HL-60/S4 treated with phorbol 12-myristate 13-acetate at 8.2 ng/mL for 4 days and 3 days (cell line): Measurements from ENCODE around the gene RANGRF.

Source experiments
- in situ Hi-C: fragments of 300-500 bp; cut with MboI; formaldehyde crosslinking; loops from 2 replicates; pipeline ENCODE4 v1.15.0; 2022; ENCODE audit warnings: low sequenced_read_pairs

The RANGRF gene

DNA sequence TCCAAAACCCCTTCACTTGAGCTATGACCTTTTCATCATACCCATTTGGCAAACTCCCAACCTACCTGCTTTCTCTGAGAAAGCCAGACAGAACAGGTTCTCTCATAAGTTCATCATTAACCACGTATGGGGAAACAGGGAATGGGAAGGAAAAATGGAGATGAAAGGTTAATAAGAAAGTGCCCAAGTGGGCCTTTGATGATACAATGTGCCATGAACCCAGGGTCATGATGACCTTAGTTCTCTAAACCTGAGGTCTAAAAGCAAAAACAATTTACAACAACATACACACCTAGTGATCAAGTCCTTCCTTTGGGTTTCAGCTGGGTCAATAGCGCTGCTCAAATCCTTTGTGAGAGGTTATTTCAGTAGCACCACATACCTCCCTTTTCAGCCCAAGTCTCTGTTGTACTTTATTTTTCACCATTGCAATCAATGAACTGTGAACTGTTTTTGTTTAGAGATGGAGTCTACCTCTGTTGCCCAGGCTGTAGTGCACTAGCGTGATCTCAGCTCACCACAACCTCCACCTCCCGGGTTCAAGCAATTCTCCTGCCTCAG, 14.5 kb upstream of the RANGRF start:
- in situ Hi-C loops = no loop called here

DNA sequence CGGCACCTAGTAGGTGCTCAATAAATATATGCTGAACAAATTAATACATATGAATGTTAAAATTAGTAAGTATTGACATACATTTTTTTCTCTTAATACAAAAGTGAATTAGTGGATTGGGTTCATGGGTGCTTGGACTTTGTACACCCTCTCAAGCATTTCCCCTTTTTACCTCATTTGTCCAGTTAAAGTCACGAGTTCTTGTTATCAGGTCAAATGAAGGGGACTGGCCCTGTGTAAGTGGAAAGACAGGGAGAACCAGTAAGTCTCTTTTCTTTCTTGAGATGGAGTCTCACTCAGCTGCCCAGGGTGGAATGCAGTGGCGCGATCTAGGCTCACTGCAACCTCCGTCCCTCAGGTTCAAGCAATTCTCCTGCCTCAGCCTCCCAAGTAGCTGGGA, 13.7 kb upstream of the RANGRF start:
- in situ Hi-C loops = no loop called here

DNA sequence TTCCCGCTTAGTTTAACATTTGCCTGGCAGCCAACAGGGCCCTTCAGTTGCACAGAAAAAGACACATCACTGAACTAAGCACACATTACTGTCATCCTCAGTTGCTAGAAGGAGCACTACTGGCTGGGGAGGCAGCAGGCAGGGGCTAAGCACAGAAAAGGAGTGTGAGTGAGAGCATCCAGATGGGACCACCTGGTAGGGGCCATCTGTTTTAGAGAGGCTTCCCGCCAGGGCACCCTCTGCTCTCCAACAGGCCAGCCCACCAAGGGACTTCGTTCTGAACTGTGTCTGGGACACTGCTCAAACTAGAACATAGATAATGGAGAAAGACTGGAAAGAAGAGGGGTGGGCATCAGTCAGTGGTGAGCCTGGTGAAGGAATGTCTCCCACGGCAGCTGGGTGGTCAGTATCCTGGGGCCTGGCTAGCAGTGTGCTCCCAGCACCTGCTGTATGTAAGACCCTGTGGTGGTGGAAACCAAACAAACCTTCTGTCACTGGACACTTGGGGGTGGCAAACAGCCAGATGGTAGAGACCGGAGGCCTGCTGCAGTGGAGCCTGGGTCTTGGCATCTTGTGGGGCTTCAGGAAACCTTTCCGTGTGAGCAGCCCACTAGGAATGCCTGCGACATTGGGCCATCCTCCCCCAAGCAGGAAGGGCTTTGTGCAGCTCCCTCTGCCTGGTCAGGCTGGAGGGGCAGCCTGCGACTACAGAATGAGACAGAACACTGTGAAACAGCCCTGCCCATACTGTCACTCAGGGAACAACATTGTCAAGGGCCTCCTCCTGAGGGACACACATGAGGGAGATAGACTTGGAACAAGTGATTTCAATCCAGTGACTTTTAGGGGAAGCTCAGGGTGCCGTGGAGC, 12.8 kb upstream of the RANGRF start:
- in situ Hi-C loops = no loop called here

DNA sequence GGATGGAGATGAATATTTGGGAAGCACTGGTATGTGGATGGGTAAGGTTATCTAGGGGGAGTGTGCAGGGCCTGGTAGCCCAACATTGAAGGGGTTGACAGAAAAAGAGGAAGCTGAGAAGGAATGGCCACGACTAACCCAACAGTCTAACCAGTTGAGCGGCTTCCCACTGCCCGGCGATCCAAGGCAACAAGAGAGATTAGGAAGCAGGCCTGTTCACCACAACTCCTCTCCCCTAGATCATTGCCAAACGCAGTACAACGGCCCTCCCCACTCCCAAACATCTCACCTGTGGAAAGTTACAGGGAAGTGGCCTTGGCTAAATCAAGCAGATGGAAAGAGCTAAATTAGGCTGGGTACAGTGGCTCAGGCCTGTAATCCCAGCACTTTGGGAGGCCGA, 11.2 kb upstream of the RANGRF start:
- in situ Hi-C loops = no loop called here

DNA sequence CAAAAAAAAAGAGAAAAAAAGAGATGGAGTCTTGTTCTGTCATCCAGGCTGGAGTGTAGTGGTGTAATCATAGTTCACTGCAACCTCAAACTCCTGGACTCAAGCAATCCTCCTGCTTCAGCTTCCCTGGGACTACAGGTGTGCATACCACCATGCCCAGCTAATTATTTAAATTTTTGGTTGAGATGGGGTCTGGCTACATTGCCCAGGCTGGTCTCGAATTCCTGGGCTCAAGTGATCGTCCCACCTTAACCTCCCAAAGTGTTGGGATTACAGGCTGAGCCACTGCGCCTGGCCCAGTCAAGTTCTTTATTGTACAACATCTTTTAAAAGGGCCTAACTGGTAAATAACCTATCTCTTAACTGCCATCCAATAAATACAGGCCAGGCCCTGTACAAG, 6.1 kb upstream of the RANGRF start:
- in situ Hi-C loops = no loop called here

DNA sequence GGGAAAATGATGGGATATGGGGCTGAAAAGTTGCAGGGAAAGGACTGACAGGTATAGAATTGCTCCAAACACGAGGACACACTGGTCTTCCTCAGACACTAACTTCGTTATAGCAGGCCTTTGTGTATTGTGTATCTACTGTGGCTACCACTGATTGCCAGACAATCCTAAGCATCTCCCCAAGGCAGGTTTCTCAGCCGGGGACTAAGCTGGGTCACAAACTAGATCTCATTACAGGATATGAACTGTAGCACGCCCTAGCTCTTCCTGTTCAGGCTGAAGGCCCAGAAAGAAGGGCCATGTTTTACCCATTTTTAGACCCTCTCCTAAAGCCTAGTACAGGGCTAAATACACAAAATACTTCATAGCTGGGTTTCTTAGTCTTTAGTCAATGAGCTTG, 5.1 kb upstream of the RANGRF start:
- in situ Hi-C loops = no loop called here

DNA sequence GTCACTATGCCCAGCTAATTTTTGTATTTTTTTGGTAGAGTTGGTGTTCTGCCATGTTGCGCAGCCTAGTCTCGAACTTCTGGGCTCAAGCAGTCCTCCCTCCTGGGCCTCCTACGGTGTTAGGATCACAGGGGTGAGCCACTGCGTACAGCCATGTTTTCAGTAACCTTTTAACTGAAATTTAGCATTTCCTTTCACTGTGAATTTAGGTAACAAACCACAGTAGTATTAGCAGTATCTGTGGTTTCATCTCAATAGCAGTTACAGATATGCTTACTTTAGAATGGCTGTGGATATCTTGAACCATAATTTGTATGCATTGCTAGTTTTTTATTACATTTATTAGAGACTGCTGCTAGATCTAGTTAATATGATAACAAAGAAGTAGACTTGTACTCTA, 4.3 kb upstream of the RANGRF start:
- in situ Hi-C loops = no loop called here

DNA sequence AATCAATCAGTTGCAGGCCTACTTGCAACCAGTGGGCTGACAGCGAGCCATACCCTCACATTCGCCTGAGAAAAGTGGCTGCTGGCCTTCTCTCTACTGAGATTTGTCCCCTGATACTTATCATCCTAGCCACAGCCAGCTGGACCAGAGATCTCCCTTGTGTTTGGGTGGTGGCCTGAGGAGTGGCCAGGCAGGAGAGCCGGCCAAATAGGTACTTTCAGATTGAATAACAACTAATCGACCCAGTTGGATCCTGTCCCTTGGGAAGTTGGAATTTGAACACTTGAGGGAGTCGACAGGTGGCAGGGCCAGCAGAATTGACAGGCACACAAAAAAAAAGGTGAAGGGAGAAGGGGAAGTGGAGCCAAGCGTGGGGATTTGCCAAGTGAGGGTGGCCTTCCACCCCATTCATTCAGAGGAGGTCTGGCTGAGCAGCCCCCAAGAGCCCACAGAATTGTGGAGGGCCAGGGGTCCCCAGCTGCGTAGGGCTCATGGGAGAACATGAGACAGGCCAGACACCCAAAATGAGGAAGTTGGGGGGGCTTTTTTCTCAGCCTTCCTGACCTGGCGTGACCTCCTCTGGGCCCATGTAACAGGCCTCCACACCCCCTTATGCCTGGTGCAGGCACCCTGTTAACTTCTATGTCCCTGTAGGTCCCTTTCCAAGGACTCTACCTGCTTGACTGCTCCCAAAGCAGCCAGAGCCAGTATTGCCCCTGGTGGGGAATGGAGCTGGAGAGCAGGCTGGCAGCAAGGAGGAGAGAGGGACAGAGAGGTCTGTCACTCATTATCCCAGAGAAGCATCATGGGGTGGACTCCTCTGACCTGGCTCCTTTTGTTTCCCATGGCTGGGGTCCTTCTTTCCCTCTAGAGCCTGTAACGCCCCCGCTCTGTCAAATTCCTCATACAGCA, 2.9 kb upstream of the RANGRF start:
- in situ Hi-C loops = no loop called here

DNA sequence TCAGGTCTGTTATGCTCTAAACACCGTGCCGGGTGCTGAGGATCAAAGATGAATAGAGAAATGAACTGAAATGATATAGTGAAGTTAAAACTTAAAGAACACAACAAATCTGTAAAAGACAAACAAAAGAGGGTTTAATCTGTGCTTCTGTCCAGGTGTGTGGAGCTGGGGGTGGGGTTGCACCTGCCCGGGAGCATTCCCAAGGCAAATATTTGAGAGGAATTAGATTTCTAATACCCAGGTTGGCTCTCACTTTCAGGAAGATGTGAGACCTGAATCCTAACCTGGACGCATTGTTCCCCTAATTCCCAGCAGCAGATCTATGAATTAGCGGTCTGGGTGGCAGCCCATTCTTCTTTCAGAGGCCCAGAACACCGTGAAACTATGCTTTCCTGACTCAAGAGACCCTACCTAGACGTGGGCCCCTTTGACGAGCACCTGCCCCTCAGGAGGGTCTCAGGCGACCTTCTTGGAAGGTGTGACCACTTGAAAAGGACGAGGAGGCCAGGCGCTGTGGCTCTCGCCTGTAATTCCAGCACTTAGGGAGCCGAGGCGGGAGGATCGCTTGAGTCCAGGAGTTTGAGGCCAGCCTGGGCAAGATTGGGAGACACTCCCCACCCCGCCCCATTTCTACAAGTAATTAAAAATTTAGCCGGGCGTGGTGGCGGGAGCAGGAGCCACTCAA, 677 bp upstream of the RANGRF start:
- in situ Hi-C loops = no loop called here

DNA sequence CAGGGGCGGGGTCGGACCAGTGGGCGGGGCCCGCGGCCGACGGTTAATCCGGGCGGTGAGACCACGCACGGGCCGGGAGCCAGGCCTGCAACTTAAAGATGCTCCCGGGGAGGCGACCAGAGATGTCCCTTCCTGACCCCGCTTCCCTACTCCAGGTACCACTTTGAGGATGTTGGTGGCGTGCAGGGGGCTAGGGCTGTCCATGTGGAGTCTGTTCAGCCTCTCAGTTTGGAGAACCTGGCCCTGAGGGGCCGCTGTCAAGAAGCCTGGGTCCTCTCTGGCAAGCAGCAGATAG, 580 bp downstream of the RANGRF start:
- in situ Hi-C loops = no loop called here

DNA sequence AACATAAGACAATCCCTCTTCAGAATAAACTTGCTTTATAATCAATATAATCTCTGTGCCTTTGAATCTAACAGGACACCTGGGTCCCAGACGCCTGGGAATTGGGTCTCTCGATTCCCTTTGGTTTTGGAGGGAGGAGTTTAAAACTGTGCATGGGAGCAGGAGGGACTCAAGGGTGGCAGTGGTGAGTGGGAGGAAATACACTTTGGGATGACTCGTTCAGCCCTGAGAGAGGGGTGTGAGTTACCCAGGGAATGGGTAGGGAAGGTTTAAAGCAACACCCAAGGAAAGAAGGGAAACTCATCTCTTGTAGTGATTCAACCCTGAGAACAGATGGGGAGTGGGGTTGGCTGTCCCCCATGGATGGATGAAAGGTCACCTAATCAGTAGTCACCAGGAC, 1.6 kb downstream of the RANGRF start:
- in situ Hi-C loops = no loop called here

DNA sequence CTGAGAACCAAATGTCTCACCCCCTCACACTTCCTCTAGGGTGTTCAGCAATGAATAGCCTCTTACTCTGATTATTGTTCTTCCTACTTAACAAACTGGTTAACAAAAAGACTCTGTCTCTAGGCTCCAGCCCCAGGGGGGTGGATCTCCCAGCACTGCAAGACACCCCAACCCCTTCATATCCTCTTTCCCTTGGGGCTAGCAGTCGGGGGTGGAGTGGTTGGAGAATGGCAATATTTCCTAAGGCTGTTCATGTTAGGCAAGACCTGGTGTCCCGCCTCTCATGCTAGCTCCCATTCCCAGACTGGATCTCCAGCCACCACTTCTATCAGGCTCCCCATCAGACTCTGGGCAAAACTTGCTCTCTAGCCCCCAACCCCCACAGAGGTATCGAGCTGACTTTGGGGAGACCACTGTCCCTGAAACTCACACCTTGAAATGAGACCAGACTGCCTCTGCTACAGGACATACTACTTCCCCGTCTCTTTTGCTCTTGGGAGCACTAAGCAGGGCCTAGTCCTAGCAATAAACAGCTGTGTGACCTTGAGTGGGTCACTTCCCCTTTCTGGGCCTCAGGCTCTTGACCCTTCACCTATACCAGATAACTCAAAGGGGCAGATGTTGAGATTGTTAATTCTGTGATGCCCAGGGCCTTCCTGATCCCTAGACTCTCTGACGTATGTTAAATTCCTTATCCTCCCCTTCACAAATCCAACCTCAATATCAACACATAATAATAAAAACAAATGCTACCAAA, 4.3 kb downstream of the RANGRF start:
- in situ Hi-C loops = no loop called here

DNA sequence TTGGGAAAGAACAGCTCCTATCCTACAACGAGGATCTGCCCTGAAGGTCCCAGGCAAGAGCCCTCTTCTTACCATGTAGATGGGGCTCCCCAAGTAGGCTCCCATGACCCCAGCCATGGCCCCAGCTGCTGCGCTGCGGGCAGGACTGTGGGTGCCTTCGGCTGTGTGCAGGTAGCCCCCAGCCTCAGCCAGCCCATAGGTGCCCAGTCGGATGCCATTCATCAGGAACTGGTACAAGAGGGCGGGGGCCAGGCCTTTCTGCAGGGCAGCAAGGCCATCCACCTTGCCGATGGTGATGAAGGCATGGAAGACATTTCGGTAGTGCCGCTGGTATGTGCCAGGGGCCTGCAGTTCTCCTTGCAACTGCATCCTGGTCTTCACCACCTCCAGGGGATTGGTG, 5.9 kb downstream of the RANGRF start:
- in situ Hi-C loops = no loop called here

DNA sequence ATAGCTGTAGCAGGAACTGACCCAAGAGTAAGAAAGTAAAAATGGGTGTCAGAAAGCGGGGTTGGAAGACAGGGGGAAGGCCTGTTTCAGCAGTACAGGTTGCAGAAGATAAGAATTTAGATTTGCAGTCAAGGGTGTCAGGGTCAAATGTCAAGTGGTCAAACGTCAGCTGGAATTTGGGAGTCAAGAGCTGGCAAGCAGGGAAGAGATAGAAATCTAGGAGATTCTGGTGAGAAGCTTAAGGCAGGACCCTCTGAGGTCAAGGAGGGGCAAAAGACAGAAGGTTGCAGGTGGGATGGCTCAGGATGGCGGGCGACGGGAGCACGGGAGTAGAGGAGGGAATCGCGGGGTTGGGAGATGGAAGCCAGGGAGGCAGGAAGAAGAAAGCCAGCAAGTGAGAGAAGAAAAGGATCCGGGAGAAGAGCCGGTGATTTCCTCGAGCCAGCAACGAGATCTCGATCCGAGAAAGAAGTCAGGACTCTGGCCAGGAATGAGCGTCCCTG, 6.4 kb downstream of the RANGRF start:
- in situ Hi-C loops = no loop called here

DNA sequence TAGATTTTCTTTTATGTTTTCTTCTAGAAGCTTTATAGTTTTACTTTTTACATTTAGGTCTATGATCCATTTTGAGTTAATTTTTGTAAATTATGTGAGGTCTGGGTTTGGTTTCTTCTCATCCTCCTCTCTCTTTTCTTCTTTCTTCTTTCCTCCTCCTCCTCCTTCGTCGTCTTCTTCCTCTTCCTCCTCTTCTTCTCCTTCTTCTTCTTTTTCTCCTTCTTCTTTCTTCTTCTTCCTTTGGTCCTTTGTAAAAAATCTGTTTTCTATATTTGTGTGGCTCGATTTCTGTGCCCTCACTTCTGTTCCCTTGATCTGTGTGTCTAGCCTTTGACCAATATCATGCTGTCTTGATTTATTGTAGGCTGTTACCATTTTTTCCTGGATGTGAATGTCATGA, 11.8 kb downstream of the RANGRF start:
- in situ Hi-C loops = no loop called here

DNA sequence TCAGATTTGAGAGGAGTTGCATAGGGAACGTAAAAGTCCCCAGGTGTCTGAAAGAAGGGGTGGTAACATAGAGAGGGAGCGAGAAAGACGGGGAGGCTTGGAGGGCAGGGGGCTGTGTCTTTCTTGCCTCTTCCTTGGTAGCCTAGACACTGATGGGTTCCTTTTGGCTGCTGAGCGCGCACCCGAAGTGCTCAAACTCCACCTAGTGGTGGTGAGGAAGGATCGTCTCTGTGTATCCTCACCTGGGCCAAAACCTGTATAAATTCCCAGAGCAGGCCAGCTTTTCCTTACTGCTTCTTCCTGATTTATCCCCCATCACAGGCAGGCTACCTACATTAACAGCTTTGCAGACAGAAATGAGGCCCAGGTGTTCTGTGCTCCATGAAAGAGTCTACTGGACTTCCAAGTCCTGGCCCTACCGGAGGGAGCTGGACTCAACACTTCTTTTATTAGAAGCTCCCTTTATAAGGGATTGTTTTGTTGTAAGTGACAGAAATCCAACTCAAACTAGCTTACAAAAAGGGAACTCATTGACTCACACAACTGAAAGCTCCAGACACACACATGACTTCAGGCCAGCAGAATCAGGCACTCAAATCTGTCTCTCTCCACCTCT, 12.3 kb downstream of the RANGRF start:
- in situ Hi-C loops = no loop called here

DNA sequence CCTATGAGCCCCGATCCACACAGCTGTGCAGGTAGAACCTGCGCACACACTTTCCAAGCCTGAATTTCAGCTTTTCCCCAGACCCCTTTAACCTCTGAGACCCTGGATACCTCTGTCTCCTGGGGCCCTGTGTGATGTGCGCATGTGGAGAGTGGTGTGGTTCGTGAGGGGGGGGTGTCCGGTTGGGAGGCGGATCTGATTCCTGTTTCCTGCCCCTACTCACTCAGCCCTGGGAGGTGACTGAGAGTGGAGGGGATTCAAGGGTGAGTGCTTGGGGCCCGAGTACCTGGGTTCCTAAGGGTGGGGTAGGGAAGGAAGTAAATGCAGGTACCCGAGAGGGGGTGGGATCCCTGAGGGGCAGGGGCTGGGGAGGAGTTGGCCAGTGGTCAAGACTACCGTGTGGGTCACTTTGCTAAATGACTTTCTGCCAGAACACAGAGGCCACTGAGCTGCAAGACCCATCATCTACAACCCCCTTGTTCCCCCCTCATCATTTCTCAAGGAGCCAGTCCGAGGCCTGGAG, 22.2 kb downstream of the RANGRF start:
- in situ Hi-C loops = no loop called here

DNA sequence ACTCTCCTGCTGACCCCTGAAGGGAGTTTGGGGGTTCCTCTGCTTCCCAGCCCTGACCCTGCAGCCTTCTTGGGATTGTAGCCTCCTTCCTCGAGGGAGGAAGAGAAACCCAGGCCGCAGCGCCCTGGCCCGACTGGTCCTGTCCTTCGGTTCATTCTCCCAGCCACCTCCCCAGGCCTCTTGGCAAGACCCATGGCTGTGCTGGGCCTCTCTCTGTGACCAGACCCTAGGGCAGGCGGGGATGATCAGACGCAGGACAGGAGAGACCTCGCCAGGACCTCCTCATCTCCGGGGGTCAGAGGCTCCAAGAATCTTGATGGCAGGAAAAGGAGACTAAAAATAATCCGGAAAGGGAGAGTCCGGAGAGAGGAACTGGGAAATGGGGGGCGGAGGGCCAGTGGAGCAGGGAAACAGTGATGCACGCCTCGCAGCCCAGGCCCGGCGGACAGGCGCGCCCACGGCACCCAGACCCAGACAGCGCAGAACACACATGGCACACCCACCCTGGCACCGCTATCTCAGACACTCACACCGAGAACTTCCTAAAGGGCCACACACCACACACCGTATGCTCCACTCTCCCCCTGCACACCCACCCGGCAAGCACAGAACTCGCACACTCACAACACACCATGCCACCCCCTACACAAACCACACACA, 22.8 kb downstream of the RANGRF start:
- in situ Hi-C loops = no loop called here

DNA sequence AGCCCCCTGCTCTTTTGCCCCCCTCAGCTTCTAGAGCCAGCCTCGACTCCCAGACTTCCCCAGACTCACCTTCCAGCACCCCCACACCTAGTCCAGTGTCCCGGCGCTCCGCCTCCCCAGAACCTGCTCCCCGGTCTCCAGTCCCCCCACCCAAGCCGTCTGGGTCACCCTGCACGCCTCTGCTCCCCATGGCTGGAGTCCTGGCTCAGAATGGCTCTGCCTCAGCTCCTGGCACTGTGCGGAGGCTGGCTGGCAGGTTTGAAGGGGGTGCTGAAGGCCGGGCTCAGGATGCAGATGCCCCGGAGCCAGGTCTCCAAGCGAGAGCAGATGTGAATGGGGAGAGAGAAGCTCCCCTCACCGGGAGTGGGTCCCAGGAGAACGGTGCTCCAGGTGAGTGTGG, 23.8 kb downstream of the RANGRF start:
- in situ Hi-C loops = no loop called here
